Duodenal mucosa (tissue), 2 donors: Measurements from ENCODE around the gene ZSCAN5C.
"Not testable (repeated sequence)": the region's sequence is repeated elsewhere in the genome, so short reads cannot be mapped to it uniquely, and the experiment has no call there.

Experiments
- H3K27ac ChIP-seq: one replicate; pipeline ENCODE4 v1.7.0; 2013; ENCODE audit warnings: low read depth, low read length
- H3K27me3 ChIP-seq, 2 donors: one replicate each; pipeline ENCODE4 v1.7.0; 2013; ENCODE audit warnings: low read length in 2 of 2, control low read depth in 1 of 2; ENCODE audit not compliant: insufficient read depth in 2 of 2, control insufficient read depth in 1 of 2
- H3K36me3 ChIP-seq, 2 donors: one replicate each; pipeline ENCODE4 v1.7.0; 2013; ENCODE audit warnings: low read length in 2 of 2, control low read depth in 1 of 2; ENCODE audit not compliant: insufficient read depth in 2 of 2, control insufficient read depth in 1 of 2
- H3K4me1 ChIP-seq, 2 donors: one replicate each; pipeline ENCODE4 v1.7.0; 2013; ENCODE audit warnings: low read length in 2 of 2, control low read depth in 1 of 2; ENCODE audit not compliant: insufficient read depth in 2 of 2, control insufficient read depth in 1 of 2
- H3K4me3 ChIP-seq, 2 donors: one replicate each; pipeline ENCODE4 v1.7.0; 2013; ENCODE audit warnings: low read length in 2 of 2, low read depth in 1 of 2
- H3K9ac ChIP-seq, 2 donors: one replicate each; pipeline ENCODE4 v1.7.0; 2013; ENCODE audit warnings: low read length in 2 of 2, low read depth in 1 of 2
- H3K9me3 ChIP-seq, 2 donors: one replicate each; pipeline ENCODE4 v1.7.0; 2013; ENCODE audit warnings: low read length in 2 of 2, control low read depth in 1 of 2; ENCODE audit not compliant: control insufficient read depth in 1 of 2

Gene ZSCAN5C

DNA sequence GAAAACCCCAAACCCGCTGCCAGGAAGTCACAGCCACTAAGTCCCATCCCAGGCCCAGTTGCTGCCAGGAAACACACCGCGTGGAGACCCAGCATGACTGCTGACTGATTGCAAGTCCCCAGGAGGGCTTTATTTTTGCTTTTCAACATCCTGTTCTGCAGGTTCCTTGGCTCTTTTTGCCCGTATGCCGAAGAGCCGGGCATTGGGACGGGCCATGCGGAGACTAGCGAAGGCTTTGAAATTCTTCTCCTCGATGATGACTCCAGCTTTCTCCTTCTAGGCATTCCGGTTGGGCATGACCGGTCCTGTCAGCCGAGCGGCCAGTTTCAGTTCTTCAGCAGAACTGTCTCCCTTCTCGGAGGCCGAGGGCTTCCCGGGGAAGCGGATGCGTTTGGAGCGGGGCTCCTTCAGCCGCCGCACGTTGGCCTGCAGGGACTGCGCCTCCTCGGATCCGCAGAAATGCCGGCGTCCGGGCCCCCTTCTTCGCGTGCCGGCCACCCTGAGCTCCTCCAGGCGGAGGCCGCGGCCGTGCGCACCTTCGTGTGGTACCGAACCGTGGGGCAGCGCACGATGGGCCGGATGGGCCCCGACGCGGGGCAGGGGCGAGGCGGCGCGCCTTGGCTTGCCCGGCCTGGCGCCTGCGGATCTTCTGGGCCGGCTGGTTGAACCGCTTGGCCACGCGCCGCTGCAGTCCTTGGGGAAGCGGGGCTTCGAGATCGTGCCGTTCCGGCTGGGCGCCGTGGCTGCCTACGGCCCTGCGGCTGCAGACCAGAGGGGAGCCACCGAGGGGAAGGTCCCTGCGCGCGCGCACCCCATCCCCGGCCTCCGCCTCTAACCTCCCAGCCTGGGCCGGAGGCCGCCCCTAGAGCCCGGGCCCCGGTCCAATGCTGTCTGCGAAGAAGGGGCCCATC is 15.2 kb downstream of the ZSCAN5C start:
- Histone ChIP-seq H3K4me1 (no peaks in the 10 kb centered on the region), H3K9ac (no peak overlapping the region), H3K4me3 (peak overlapping the region in 1 of 2 donors; percentile 28), H3K9me3 (no peaks in the 10 kb centered on the region), H3K27me3 (peaks cover 3 to 4% of the 10 kb centered on the region in 2 donors), H3K27ac (no peak overlapping the region), H3K36me3 (peaks cover 0 to 8% of the 10 kb centered on the region in 2 donors)

DNA sequence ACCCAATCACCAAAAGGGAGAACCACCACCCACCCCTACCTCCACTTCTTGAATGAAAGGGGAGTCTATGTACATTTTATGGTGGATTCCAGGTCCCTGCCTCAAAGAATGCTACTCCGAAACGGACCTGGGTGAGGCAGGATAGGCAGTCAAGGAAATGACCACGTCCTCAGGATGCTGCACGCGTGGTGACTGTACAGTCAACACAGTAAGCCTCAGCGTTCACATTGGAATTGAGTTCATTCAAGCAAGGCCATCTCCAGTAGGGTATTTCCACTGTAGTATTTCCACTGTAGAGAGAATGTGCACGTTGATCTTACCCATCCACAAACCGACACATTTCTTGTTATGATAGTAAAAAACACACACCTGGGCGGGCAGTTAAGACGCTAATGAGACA is 16.9 kb downstream of the ZSCAN5C start:
- H3K27me3 ChIP-seq: peaks cover 3 to 4% of the 10 kb centered on the region in 2 donors
- H3K27ac ChIP-seq: no peak overlapping the region
- no peaks in the 10 kb centered on the region for H3K9me3 ChIP-seq
- peaks cover 0 to 11% of the 10 kb centered on the region in 2 donors for H3K36me3 ChIP-seq
- no peak overlapping the region for H3K4me3 ChIP-seq
- H3K4me1 ChIP-seq: no peaks in the 10 kb centered on the region
- H3K9ac ChIP-seq: no peak overlapping the region

GRCh38 chr19:56221442-56221841 is 19.4 kb downstream of the ZSCAN5C start:
- not testable (repeated sequence) for H3K27ac ChIP-seq, H3K9me3 ChIP-seq, H3K27me3 ChIP-seq, H3K4me3 ChIP-seq, H3K9ac ChIP-seq, H3K4me1 ChIP-seq
- peaks cover 0 to 11% of the 10 kb centered on the region in 2 donors for H3K36me3 ChIP-seq

DNA sequence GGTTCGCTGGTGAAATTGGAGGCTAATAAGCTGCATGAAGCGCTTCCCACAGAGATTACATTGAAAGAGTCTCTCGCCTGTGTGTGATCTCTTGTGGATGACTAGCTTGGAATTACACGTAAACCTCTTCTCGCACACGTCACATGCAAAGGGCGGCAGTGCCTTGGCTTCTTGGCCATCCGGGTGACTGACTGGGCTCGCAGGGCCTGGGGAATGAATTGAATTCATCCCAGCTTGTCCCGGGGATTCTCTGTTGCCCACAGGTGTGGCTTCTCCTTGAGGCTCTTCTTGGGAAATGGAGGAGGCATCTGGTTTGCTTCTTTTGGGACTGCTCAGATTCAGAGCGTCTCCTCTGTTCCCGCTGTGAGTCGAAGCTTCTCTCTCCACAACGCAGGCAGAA is 19.8 kb downstream of the ZSCAN5C start:
- Histone ChIP-seq H3K9me3 (no peaks in the 10 kb centered on the region), H3K27me3 (peaks cover 3% of the 10 kb centered on the region in 2 donors), H3K27ac (no peak overlapping the region), H3K9ac (no peak overlapping the region), H3K36me3 (peaks cover 0 to 11% of the 10 kb centered on the region in 2 donors), H3K4me1 (no peaks in the 10 kb centered on the region), H3K4me3 (no peak overlapping the region)

GRCh38 chr19:56222901-56223300 is 20.8 kb downstream of the ZSCAN5C start:
- no peak overlapping the region for H3K27ac ChIP-seq
- no peak overlapping the region for H3K4me3 ChIP-seq
- H3K4me1 ChIP-seq: no peaks in the 10 kb centered on the region
- H3K9ac ChIP-seq: no peak overlapping the region
- no peaks in the 10 kb centered on the region for H3K27me3 ChIP-seq
- H3K9me3 ChIP-seq: no peaks in the 10 kb centered on the region
- H3K36me3 ChIP-seq: peaks cover 0 to 11% of the 10 kb centered on the region in 2 donors

GRCh38 chr19:56223481-56223880 is 21.4 kb downstream of the ZSCAN5C start:
- peaks cover 0 to 11% of the 10 kb centered on the region in 2 donors for H3K36me3 ChIP-seq
- no peak overlapping the region for H3K27ac ChIP-seq
- no peak overlapping the region for H3K4me3 ChIP-seq
- H3K9ac ChIP-seq: no peak overlapping the region
- H3K4me1 ChIP-seq: no peaks in the 10 kb centered on the region
- no peaks in the 10 kb centered on the region for H3K9me3 ChIP-seq
- no peaks in the 10 kb centered on the region for H3K27me3 ChIP-seq

- H3K4me1 ChIP-seq: no peaks in the 10 kb centered on the region
- no peak overlapping the region for H3K4me3 ChIP-seq
- H3K27ac ChIP-seq: no peak overlapping the region
- H3K9ac ChIP-seq: no peak overlapping the region
- H3K9me3 ChIP-seq: no peaks in the 10 kb centered on the region
- H3K36me3 ChIP-seq: no peaks in the 10 kb centered on the region
- no peaks in the 10 kb centered on the region for H3K27me3 ChIP-seq
Observed at GRCh38 chr19:56245121-56245740, 43.2 kb downstream of the ZSCAN5C start.

GRCh38 chr19:56245764-56246163 is 43.7 kb downstream of the ZSCAN5C start:
- H3K27ac ChIP-seq, H3K9me3 ChIP-seq, H3K4me3 ChIP-seq, H3K4me1 ChIP-seq, H3K27me3 ChIP-seq, H3K9ac ChIP-seq, H3K36me3 ChIP-seq: not testable (repeated sequence)

DNA sequence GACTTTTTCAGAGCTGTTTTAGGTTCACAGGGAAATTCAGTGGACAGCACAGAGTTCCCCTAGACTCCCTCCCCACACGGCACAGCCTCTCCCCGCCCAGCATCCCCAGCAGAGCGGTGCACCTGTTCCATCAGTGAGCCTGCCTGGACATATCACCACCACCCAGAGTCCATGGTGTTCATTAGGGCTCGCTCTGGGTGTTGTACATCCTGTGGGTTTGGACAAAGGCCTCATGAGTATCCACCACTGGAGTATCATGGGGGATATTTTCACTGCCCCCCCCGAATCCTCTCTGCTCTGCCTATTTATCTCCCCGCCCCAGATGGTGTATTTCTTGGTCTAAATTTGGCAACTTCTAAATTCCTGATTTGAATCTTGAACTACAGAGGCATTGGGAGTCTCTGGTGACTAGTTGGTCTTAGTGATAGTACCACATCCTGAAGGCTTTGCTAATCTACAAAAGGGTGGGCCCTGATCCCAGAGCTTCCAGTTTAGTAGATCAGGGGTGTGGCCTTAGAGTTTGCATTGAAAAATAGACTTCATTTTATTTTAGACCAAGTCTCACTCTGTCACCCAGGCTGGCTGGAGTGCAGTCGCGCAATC is 46.8 kb downstream of the ZSCAN5C start:
- not testable (repeated sequence) for H3K27me3 ChIP-seq, H3K27ac ChIP-seq, H3K9me3 ChIP-seq, H3K4me3 ChIP-seq, H3K9ac ChIP-seq, H3K36me3 ChIP-seq, H3K4me1 ChIP-seq
